ENCODE measurements around the gene BMP6.

Gene BMP6

DNA sequence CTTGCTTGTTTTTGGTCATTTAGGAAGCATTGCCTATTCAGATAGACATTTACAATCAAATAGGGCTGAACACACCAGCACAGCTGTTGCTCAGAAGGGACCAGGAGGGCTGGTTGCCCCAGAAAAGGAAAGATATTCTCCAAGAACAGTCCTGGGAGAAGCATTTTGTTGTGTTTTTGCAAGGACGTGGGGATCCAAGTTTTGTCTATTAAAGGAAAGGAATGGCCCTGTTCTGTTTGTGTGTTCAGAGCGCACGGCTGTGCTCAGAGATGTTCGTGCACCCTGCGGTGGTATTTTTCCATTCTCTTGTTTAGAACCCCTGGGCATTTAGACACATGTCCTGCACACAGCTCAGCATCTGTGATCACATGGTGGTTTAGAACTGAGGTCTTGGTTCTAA is 102.2 kb downstream of the BMP6 start:
- no peak for DNase-seq (ENCODE audit: low spot score)

DNA sequence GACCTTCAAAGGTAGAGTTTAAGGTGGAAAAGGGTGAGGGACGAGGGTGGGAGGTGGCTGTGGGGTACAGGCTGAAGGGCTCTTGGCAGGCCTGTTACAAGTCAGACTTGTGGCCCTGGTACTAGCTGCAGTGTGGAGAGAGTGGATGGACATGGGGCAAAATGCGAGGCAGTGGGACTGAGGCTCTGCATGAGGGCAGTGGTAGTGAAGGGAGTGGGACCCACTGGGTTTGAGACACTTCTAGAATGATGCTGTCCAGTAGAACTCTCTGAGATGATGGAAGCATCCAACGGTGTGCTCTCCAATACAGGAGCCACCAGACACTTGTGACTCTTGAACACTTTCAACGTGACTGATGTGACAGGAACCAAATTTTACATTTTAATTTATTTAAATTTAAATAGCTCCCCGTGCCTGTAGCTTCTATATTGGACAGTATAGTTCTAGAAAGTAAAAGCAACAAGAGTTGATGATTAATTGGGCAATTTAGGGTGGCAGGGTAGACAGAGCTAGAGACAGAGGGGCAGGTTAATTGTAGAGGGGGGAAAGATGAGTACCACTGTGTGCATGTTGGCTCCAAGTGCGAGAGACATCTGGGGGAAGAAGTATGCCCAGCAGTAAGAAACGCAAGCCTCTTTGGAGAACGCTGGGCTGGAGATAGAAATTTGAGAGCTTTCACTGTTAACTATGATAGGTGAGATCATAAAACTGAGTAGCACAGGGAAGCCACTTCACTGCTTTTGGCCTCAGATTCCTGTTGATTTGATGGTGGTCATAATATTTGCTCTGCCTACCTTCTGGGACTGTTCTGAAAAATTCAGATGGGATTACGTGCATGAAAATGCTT is 107.2 kb downstream of the BMP6 start:
- DNase-seq (ENCODE audit: low spot score) = no peak

DNA sequence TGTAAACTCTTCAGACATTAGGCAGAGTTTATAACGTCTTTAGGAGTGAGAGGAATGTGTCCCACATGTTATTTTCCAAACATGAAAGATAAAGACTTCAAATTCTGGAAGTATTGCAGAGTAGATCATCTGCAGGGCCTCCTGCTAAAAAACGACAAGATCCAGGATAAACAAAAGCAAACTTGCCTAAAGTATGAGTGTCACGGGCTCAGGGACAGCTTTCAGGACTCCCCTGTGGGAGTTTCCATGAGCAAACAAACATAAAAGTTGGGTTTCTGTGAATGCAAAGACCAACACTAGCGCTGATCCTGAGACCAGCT is 107.8 kb downstream of the BMP6 start:
- no peak for DNase-seq (ENCODE audit: low spot score)

DNA sequence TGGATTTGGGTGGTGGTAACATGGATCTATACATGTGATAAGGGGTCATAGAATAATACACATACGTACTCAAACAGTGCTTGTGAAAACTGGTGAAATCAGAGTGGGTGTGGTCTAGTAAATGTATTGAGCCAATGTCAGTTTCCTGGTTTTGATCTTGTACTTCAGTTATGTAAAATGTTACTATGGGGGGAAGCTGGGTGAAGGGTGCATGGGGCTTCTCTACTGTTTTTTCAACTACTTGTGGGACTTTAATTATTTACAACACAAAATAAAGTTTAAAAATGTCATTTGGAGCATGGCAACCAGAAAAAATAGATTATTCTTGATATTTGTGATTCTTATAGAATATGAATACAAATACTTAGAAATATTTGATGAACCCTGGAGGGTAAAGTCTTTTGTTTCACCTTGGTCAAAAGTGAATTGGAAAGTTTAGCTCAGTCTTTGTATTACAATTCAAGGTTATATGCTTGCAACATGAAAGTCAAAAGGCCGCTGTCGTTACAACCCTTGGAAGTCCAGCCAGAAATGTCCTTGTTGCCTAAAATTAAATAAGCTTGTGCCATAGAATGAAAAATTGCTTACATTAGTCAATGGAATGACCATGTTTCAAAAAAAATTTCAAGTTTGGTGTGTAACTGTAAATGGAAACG is 110.6 kb downstream of the BMP6 start:
- no peak for DNase-seq (ENCODE audit: low spot score)

DNA sequence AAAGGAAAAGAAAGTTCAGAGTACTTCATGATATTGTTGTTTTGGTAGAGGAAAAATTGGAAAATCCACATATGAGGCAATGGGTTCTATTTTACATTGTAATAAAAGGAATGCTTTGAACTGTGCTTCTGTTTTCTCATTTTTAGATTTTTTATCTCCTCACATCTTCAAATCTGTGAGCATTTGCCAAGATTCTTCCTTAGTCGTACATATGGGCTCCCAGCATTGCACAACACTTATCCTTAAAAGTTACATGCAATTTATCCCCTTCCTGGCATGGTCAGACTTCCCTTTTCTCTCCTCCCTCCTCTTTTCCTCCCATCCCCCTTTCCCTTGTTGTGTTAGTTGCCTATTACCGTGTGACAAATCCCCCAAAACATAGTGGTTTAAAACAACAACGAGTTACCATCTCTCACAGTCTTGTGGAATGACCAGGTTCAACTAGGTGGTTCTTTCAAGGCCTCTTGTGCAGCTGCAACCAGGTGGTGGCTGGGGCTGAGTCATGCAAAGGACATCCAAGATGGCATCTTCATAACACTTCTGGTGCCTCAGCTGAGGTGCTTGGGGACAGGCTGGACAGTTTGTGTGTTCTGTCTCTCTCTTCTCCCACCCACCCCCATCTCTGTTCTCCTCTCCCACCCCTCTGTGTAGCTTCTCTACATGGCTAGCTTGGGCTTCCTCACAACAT is 116.0 kb downstream of the BMP6 start:
- DNase-seq (ENCODE audit: low spot score) = no peak

DNA sequence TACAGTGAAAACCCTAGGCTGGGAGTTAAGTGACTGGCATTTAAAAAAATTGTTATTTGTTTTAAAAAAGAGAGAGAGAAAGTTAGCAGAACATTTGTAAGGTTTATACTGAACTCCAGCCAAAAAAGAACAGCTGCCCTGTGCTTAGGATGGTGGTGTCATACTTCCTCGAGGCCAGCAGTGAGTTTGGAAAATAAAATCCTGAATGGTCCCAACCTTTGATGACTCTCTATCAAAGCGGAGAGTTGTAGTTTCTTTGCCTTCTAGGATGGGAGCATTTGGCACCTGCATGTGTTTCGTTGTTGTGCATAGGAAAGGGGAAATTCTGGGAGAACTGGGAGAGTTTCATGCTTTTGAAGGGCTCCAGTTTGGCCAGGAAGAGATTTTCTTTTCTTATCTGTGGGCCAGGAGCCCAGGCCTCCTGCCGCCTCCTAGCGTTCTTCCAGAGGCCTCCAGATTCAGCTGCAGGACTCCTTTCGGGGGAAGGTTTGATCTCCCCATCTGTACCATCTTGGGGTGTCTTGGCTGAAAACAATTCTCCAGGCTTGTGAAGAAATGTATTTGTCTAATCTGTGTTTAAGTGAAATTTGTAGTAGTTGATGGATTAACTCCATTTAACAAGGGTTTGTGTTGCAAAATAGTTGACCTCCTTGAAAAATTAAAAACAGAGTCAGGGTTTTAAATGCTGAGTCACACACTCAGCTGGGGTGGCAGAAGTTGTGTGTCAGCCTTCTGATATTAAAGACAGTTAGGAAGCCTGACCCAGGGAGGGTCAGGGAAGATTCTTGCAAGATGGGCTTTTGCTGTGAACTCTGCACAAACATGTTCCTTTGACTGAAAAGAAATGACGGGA is 121.3 kb downstream of the BMP6 start:
- DNase-seq (ENCODE audit: low spot score) = no peak

DNA sequence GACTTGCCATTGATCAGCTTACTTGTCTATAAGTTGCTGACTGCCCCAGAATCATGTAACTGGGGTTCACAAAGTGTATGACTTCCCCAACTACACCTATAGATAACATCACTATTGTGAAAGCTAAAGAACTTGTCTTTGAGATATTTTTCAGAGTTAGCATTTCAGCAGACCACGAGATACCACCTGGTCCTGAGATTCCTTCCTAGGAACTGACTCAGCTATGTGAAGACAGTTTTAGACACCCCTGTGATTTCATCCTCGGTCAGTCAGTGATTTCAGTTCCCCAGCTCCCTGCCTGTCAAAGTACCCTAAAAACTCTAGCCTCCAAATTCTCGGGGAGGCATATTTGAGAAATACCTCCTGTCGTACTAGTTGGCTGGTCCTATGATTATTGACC is 122.3 kb downstream of the BMP6 start:
- DNase-seq (ENCODE audit: low spot score) = no peak

DNA sequence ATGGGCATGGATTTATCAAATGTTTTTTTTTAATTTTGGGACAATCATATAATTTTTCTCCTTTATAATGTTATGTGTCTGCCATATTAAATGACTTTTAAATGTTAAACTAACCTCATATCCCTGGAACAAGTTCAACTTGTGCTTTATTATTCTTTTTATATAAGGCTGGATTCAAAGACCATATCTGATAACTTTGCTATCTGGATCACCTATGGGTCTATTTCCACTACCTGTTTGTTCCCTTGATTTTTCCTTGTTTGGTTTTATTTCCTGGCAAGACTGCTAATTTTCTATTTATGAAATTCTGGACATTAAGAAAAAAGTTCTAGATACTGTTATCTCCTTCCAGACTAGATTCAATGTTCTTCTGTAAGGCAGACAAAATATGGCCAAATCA is 125.9 kb downstream of the BMP6 start:
- no peak for DNase-seq (ENCODE audit: low spot score)

DNA sequence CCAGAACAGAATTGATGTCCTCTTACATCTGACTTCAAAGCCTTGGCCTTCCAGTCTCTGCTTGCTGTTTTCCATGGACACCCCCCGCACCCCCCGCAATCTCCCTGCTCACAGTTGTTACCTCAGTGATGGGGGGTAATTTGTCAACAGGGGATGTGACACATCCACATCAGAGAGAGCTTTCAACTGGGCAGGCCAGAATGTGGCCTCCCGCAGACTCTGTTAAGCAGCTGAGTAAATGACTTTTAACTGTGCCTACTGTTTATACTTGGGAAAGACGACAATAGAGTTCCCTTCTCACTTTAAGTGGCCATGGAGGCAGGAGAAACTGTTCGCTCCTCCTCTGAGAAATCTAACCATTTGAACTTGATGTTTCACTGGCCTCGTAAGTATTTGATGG is 133.7 kb downstream of the BMP6 start:
- DNase-seq (ENCODE audit: low spot score) = no peak

DNA sequence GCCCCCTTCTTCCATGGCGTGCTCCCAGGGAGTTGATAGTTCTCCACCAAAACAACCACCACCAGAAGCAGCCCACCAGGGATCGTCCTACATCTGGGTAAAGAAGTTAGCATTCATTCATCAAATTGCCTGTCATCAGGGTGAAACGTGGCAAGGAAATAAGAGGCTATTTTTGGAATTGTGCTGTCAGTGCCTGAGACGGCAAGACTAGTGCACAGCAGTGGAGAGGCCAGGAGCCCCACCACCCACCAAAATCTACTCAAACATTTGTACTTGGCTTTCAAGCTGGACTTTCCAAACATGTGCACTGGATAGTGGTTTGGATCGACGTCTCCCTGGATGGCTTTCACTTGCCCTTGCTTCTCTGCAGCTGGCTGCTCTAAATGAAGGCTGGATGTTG is 139.9 kb downstream of the BMP6 start:
- no peak for DNase-seq (ENCODE audit: low spot score)

DNA sequence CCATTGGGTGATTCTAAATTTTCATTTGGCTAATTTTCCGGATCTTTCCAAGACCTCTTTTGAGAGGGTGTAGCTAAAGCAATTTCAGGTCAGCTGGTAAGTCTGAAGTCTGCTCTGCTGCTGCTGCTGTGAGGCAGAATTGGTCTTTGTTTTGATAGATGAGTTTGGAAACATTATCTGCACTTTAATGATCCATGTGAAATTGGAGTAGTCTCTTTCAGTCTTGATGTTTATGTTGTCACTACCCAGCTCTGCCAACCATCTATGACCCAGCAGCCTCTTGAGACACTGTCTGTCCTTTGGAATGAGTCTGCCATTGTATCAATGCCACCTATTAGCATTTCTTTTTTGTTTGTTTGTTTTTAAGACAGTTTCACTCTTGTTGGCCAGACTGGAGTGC is 140.6 kb downstream of the BMP6 start:
- no peak for DNase-seq (ENCODE audit: low spot score)

DNA sequence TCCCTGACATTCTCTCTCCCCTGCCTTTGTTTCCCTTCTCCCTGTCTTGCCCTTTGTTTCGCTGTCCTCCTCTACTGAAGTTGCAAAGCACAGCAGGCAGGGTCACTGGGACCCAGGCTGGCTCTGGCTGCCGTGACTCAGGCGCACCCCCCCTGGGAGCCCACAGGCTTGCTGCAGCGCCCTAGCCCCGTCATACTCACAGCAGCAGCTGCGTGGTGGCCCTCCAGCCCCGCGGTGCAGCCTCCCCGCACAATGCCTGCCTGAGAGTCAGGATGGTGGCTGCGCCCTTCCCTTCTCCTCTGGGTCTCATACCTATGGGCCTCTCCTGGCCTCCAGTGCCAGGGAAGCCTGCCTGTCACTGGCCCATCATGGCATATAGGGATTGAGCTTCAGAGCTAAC is 143.0 kb downstream of the BMP6 start:
- no peak for DNase-seq (ENCODE audit: low spot score)

DNA sequence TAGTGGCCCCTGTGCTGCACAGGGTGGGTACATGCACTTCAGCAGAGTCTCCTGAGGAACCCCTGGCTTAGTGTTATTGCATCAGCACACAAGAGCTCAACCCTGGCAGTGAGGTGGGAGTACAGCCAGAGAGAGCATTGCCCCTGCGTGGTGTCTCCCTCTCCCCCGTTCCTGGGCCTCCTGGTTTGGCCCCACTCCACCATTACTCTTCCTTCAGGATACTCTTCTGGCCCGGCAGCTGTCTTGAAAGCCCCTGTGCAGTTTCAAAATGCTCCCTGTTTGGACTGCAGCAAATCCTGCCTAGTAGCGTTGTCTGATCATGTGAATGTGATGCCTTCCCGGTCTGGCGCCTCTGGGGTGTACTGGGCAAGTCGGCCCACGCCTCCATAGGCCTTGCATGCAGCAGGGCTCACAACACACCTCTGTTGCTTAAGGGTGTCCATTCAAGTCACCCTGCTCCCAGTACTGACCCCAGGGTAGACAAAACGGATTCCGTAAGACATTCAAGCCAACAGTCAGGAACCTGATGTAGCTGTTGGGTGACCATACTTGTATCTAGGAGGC is 152.6 kb downstream of the BMP6 start:
- DNase-seq (ENCODE audit: low spot score) = no peak

DNA sequence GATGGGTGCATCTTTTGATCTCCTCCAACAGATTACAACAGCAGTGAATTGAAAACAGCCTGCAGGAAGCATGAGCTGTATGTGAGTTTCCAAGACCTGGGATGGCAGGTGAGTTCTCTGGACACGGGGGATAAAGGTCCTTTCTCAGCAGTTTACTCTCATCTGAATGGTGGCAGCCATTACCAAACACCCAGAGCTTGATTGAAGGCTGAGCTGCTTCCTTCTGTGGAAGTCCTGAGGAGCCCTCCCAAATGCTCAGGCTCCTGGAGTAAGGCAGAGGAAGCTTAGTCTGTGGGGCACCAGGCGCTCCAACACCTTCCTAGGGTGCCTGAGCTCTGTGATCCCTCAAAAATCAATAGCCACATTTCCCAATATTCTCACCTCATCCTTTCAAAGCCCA is 153.1 kb downstream of the BMP6 start:
- no peak for DNase-seq (ENCODE audit: low spot score)

DNA sequence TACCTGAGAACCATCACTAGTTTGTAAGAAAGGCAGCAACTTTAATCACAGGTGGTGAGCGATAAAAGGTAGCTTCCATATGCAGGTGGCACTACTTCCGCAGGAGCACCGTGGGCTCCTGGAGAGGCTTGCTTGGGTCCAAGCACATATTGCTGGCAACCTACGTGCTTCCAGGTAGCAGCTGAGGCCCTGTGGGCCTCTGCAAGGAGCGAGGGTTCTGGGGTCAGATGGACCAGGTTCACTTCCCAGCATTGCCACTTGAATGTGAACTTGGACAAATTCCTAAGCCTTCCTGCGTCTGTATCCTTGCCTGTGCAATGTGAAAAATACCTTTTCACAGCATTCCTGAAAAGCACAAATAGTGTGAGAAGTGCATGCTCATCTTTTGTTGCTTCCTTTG is 153.7 kb downstream of the BMP6 start:
- DNase-seq (ENCODE audit: low spot score) = no peak

DNA sequence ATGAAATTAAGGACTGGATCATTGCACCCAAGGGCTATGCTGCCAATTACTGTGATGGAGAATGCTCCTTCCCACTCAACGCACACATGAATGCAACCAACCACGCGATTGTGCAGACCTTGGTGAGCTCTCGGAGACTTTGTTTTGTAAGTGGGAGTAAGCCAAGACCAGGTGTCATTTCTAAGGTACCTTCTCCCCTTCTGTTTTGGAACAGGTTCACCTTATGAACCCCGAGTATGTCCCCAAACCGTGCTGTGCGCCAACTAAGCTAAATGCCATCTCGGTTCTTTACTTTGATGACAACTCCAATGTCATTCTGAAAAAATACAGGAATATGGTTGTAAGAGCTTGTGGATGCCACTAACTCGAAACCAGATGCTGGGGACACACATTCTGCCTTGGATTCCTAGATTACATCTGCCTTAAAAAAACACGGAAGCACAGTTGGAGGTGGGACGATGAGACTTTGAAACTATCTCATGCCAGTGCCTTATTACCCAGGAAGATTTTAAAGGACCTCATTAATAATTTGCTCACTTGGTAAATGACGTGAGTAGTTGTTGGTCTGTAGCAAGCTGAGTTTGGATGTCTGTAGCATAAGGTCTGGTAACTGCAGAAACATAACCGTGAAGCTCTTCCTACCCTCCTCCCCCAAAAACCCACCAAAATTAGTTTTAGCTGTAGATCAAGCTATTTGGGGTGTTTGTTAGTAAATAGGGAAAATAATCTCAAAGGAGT is 154.2 kb downstream of the BMP6 start:
- DNase-seq (ENCODE audit: low spot score) = no peak

DNA sequence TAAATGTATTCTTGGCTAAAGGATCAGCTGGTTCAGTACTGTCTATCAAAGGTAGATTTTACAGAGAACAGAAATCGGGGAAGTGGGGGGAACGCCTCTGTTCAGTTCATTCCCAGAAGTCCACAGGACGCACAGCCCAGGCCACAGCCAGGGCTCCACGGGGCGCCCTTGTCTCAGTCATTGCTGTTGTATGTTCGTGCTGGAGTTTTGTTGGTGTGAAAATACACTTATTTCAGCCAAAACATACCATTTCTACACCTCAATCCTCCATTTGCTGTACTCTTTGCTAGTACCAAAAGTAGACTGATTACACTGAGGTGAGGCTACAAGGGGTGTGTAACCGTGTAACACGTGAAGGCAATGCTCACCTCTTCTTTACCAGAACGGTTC is 154.8 kb downstream of the BMP6 start:
- DNase-seq (ENCODE audit: low spot score) = no peak

DNA sequence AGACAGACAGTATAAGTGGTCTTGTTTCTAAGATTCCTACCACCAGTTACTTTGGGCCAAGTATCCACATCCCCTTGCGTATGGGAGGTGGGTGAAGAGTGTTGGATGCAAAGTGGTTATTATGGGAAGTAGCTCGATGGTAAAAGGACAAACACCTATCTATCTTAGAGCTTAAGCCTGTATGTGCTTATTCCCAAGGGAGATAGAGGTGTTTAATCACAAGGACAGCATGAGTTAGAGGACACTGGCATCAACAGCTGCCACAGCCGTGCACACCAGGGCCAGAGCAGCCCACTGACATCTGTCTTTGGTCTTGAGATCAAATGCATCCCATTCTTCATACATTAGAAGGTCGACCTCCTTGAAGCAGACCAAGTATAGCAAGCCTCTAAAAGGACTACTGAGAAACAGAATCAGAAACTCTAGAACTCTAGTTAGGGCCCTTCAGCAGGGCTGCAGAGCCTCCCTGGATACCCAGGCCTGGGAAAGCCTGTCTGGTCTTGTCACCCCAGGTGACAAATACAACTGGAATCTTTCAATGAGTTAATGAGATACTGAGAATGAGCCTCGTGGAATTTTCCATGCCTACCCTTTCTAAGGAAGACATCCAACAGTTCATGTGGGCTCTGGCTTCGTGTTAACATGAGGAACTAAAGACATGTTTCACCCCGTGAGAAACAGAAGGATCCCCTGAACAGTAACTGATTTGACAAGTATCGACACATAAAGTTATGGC is 156.0 kb downstream of the BMP6 start:
- no peak for DNase-seq (ENCODE audit: low spot score)

DNA sequence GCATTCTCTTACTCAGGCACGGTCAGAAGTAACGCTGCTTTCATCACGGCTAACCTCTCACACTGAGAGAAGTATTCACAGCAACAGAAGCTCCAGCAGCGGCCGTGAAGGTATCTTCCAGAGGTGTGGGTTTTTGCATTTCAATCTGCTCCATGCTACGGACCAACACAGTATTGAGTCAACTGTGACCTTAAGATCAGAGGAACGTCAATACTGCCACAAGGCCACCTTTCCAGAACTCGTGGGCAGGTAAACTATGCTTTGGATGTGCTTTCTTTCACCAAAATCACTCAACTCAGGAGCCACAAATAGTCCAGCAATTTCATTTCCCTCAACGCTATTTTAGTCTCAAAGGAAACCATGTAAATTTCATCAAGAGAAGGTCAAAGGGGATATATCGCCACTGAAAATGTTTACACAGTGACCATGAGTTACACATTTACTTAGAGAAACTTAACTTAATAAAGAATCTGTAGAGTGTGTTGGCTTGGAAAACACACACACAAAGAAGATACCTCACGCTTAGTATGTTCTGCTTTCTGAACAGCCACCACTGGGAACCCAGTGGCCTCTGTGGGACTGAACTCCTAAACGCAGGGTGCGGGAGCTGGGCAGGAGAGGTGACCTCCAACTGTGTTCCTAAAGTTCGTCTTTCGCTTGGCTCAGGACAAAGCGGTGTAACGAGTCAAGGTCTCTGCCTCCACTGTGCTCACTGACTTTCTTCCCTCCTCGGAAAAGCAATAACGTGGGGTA is 156.8 kb downstream of the BMP6 start:
- DNase-seq (ENCODE audit: low spot score) = no peak

DNA sequence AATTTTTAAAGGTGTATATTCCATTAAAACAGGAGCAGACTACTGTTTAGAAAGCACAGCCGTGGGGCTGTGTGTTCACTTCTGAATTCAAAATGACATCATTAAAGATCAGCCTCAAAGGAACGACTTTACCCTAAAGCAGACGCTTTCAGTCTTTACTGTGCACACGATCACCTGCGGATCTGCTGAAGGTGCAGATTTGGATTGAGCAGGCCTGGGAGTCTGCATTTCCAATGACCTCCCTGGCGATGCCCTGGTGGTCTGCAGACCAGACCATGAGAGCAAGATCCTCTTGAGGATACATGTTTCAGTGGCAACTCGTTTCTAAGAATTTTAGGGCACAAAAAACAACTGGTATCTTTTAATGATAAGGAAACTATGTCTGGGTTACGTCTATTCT is 157.5 kb downstream of the BMP6 start:
- no peak for DNase-seq (ENCODE audit: low spot score)
